ENCODE results near the gene UQCC5.

- no peak for TF ChIP-seq CTCF (IDR thresholded peaks at IDR 0.05)
- TF ChIP-seq POLR2A (IDR thresholded peaks at IDR 0.05): no peak
These were observed 16.2 kb upstream of the UQCC5 start for GRCh38 chr3:52520141-52520667.

Data from lower leg skin (tissue), 3 donors.